GM08714 (cell line): ENCODE data around the gene SRRM3.
"Not testable (repeated sequence)": the region's sequence is repeated elsewhere in the genome, so short reads cannot be mapped to it uniquely, and the experiment has no call there.

Source experiments
- H3K4me3 ChIP-seq: fragments of 200-500 bp; sonication (Bioruptor generic); 2 replicates; pipeline ENCODE4 v1.5.1; 2014; ENCODE audit warnings: mild to moderate bottlenecking, low read length, inconsistent platforms
- ZNF274 ChIP-seq: IDR thresholded peaks from 2 replicates; pipeline ENCODE4 v1.6.1; 2012; ENCODE audit warnings: mild to moderate bottlenecking, low read depth, low read length

Gene SRRM3

GRCh38 chr7:76333511-76334101 is 131.9 kb downstream of the SRRM3 start:
- no peak for TF ChIP-seq ZNF274
- no peak overlapping the region for H3K4me3 ChIP-seq

GRCh38 chr7:76334320-76334967 is 132.7 kb downstream of the SRRM3 start:
- no peak for TF ChIP-seq ZNF274
- no peak overlapping the region for H3K4me3 ChIP-seq

- not testable (repeated sequence) for H3K4me3 ChIP-seq
Observed at GRCh38 chr7:76335417-76335816, 133.7 kb downstream of the SRRM3 start.

GRCh38 chr7:76336094-76336493 is 134.4 kb downstream of the SRRM3 start:
- H3K4me3 ChIP-seq, result no peak overlapping the region
- no peak for TF ChIP-seq ZNF274
